K562 (cell line): ENCODE results near the gene CLEC4M. TPM values are rescaled to one million over a fixed set of nuclear protein-coding genes. Genes with fewer than 3 reads are reported as not detected.

Experiments
- ATAC-seq: fragments of 200-7000 bp; cut with Tn5 transposase; 3 replicates; pipeline ENCODE4 v1.9.1; 2020; ENCODE audit warnings: moderate library complexity
- BruUV-seq: library from RNA; stranded (reverse); fragments of 400-500 nt; replicated peaks from 2 replicates; lab custom pipeline; 2021; lab: Mats Ljungman, UMichigan
- CTCF ChIA-PET: fragments of 300-600 bp; formaldehyde crosslinking; extraction: SDS; loops from one replicate; lab custom pipeline; 2021; ENCODE audit warnings: low intra/inter-chr PET ratio; lab: Yijun Ruan, JAX
- POLR2A ChIA-PET: fragments of 300-600, 350-650 bp; sonication (Branson Sonifier 250); formaldehyde crosslinking; extraction: SDS; loops from one replicate; lab custom pipeline; 2021; ENCODE audit warnings: antibody characterized with exemption, inconsistent platforms; lab: Yijun Ruan, JAX
- DNase-seq, 4 experiments: peaks; one replicate each; pipeline versions ENCODE4 v3.0.0 to v3.0.0-alpha.2; 2011 to 2018; ENCODE audit warnings: low spot score in 3 of 4, mixed read lengths in 3 of 4; ENCODE audit errors: extremely low read depth in 1 of 4
- FAIRE-seq: peaks from 2 replicates; lab custom pipeline; 2011; peaks lifted over from hg19 to GRCh38; lab: Jason Lieb, UNC
- H2AFZ ChIP-seq: 2 replicates; pipeline ENCODE4 v1.6.0; 2011; ENCODE audit warnings: low read depth, low read length, control low read depth, inconsistent platforms
- H3K27ac ChIP-seq: fragments of 200-600 bp; 3 replicates; pipeline ENCODE4 v1.8.0; 2011; ENCODE audit warnings: low read depth, mild to moderate bottlenecking, control low read depth, inconsistent platforms, low read length, moderate library complexity, mixed read lengths; ENCODE audit errors: extremely low read depth
- H3K27me3 ChIP-seq, 2 experiments: fragments of 300-600 bp in 1 of 2; 2 replicates in 1 of 2; 3 replicates in 1 of 2; pipeline versions ENCODE4 v1.6.0 to v1.8.0; 2011; ENCODE audit warnings: inconsistent platforms in 2 of 2, low read length in 2 of 2, mild to moderate bottlenecking in 1 of 2, mixed read lengths in 1 of 2, moderate library complexity in 1 of 2; ENCODE audit not compliant: control insufficient read depth in 2 of 2, insufficient read depth in 2 of 2
- H3K36me3 ChIP-seq: fragments of 300-600 bp; 3 replicates; pipeline ENCODE4 v1.8.0; 2011; ENCODE audit warnings: mild to moderate bottlenecking, low read length, inconsistent platforms; ENCODE audit not compliant: control insufficient read depth, insufficient read depth
- H3K4me1 ChIP-seq, 2 experiments: fragments of 200-600 bp in 1 of 2; replicated peaks in 1 of 2; 2 replicates in 1 of 2; 3 replicates in 1 of 2; pipeline versions ENCODE4 v1.5.1 to v1.8.0; 2011; ENCODE audit warnings: inconsistent platforms in 2 of 2, low read length in 2 of 2, mild to moderate bottlenecking in 1 of 2, mixed read lengths in 1 of 2, moderate library complexity in 1 of 2; ENCODE audit not compliant: control insufficient read depth in 2 of 2, insufficient read depth in 2 of 2
- H3K4me2 ChIP-seq: 2 replicates; pipeline ENCODE4 v1.6.1; 2011; ENCODE audit warnings: low read length, control low read depth, inconsistent platforms, mixed read lengths; ENCODE audit not compliant: insufficient read depth
- H3K4me3 ChIP-seq: fragments of 200-600 bp; sonication (generic), shearing (Covaris generic); 2 replicates; pipeline ENCODE4 v1.5.1; 2016; ENCODE audit warnings: control low read depth, inconsistent platforms
- H3K79me2 ChIP-seq: fragments of 200-600 bp; 3 replicates; pipeline ENCODE4 v1.8.0; 2011; ENCODE audit warnings: low read length, inconsistent platforms; ENCODE audit not compliant: control insufficient read depth, insufficient read depth
- H3K9ac ChIP-seq, 2 experiments: 2 replicates each; pipeline versions ENCODE4 v1.6.0 to v1.6.1; 2011; ENCODE audit warnings: low read depth in 2 of 2, low read length in 2 of 2, control low read depth in 1 of 2, inconsistent platforms in 1 of 2, mild to moderate bottlenecking in 1 of 2, mixed read lengths in 1 of 2; ENCODE audit not compliant: insufficient read depth in 1 of 2
- H3K9me1 ChIP-seq: one replicate; pipeline ENCODE4 v1.6.0; 2011; ENCODE audit warnings: inconsistent platforms, mild to moderate bottlenecking, low read length, moderate library complexity; ENCODE audit not compliant: control insufficient read depth, insufficient read depth
- H3K9me3 ChIP-seq: replicated peaks from 2 replicates; pipeline ENCODE4 v1.5.1; 2011; ENCODE audit warnings: low read depth, low read length, inconsistent platforms; ENCODE audit not compliant: control insufficient read depth, insufficient read depth
- H4K20me1 ChIP-seq: replicated peaks from 2 replicates; pipeline ENCODE4 v1.6.1; 2011; ENCODE audit warnings: low read length, inconsistent platforms, mixed read lengths; ENCODE audit not compliant: control insufficient read depth, insufficient read depth
- BCL6 ChIP-seq: fragments of 250-450 bp; sonication (Bioruptor Pico); IDR thresholded peaks from 2 replicates; pipeline ENCODE4 v1.4.0; 2020
- CBX2 ChIP-seq: fragments of 200-600 bp; sonication (generic); IDR thresholded peaks from one replicate; pipeline ENCODE4 v1.6.1; 2012; ENCODE audit warnings: mild to moderate bottlenecking, low read length, inconsistent platforms; ENCODE audit not compliant: insufficient read depth, poor library complexity, severe bottlenecking
- EP400 ChIP-seq: fragments of 450-650 bp; IDR thresholded peaks from 2 replicates; pipeline ENCODE4 v1.6.1; 2017; ENCODE audit warnings: antibody characterized with exemption, mild to moderate bottlenecking, moderate library complexity
- ESRRA ChIP-seq: fragments of 450-650 bp; IDR thresholded peaks from 2 replicates; pipeline ENCODE4 v1.6.1; 2014; ENCODE audit warnings: low read depth, mild to moderate bottlenecking, moderate library complexity, borderline replicate concordance
- ETV6 ChIP-seq, 3 experiments: fragments of 150-350 bp in 1 of 3; sonication (generic) in 1 of 3; formaldehyde crosslinking in 1 of 3; IDR thresholded peaks; 2 replicates each; pipeline versions ENCODE4 v1.6.1 to v1.8.0; 2014 to 2022; ENCODE audit warnings: borderline replicate concordance in 2 of 3, low read depth in 2 of 3, antibody characterized with exemption in 1 of 3, low read length in 1 of 3, mild to moderate bottlenecking in 1 of 3, missing genetic modification reagents in 1 of 3
- ILF3 ChIP-seq: fragments of 450-650 bp; IDR thresholded peaks from 2 replicates; pipeline ENCODE4 v1.6.1; 2018; ENCODE audit warnings: antibody characterized with exemption, mild to moderate bottlenecking, moderate library complexity, borderline replicate concordance
- PHTF2 ChIP-seq: fragments of 250-450 bp; sonication (Bioruptor Pico); IDR thresholded peaks from 2 replicates; pipeline ENCODE4 v1.5.0; 2021; ENCODE audit warnings: mild to moderate bottlenecking
- TEAD1 ChIP-seq, 2 experiments: fragments of 450-650 bp in 1 of 2; sonication (generic) in 1 of 2; formaldehyde crosslinking; IDR thresholded peaks; 2 replicates each; pipeline versions ENCODE4 v1.4.0 to v1.8.0; 2020 to 2022; ENCODE audit warnings: mild to moderate bottlenecking in 2 of 2, missing genetic modification reagents in 1 of 2
- ZEB2 ChIP-seq: fragments of 450-650 bp; IDR thresholded peaks from 2 replicates; pipeline ENCODE4 v1.6.1; 2016
- ZNF316 ChIP-seq: fragments of 450-650 bp; IDR thresholded peaks from 2 replicates; pipeline ENCODE4 v1.6.1; 2016
- ZNF354B ChIP-seq: fragments of 250-450 bp; sonication (Bioruptor Pico); IDR thresholded peaks from 2 replicates; pipeline ENCODE4 v1.4.0; 2020
- ZNF41 ChIP-seq: fragments of 250-450 bp; sonication (Bioruptor Pico); conservative IDR thresholded peaks from 2 replicates; pipeline ENCODE4 v1.4.0; 2020; ENCODE audit warnings: mild to moderate bottlenecking
- ZNF507 ChIP-seq: conservative IDR thresholded peaks from 2 replicates; pipeline ENCODE4 v1.6.1; 2017; ENCODE audit warnings: missing genetic modification characterization, missing compliant biosample characterization
- WGBS: fragments of 100-300 bp; shearing (Covaris generic); methylation state at CpG from one replicate; pipeline ENCODE4 v1.1.6; 2016; ENCODE audit warnings: low coverage, mixed read lengths; ENCODE audit not compliant: insufficient coverage; ENCODE audit errors: missing lambda C conversion rate; 5-methylcytosine and 5-hydroxymethylcytosine counted together
- in situ Hi-C: fragments of 300-500 bp; cut with MboI; formaldehyde crosslinking; loops from 4 replicates; pipeline ENCODE4 v1.15.0; 2018; ENCODE audit warnings: inconsistent platforms, mixed read lengths
- intact Hi-C: fragments of 100-400 bp; cut with micrococcal nuclease; formaldehyde crosslinking; loops from 2 replicates; pipeline ENCODE4 v1.14.2; 2022
- polyA plus RNA-seq, 8 experiments: library from polyadenylated mRNA; depleted of rRNA in 4 of 8; stranded (reverse) in 5 of 8; unstranded in 3 of 8; fragments of >200 nt; fragmentation: Nextera tagmentation in 2 of 8; fragmentation: Illumina TruSeq in 1 of 8; extraction: Ambion mirVana in 2 of 8; extraction: Trizol in 1 of 8; gene quantifications; 2 replicates each; pipeline versions ENCODE4 v1.2.1 to v1.2.3, GENCODE V29; 2011 to 2014; ENCODE audit warnings: inconsistent platforms in 1 of 8, missing spikeins in 1 of 8
- total RNA-seq, 7 experiments: library from RNA; depleted of rRNA in 6 of 7; stranded (reverse); fragments of >200 nt in 6 of 7; fragmentation: Illumina TruSeq in 2 of 7; extraction: Trizol in 2 of 7; gene quantifications; 2 replicates each; pipeline versions ENCODE4 v1.2.1 to v1.2.3, GENCODE V29; 2011 to 2021; ENCODE audit warnings: low replicate concordance in 1 of 7
- TF ChIP-seq, protein P1 (sequence below): fragments of 250-450 bp; sonication (Bioruptor Pico); IDR thresholded peaks from 2 replicates; pipeline ENCODE4 v1.8.0; 2021; ENCODE audit warnings: borderline replicate concordance, mild to moderate bottlenecking, moderate library complexity; ENCODE audit not compliant: poor library complexity, severe bottlenecking
- TF ChIP-seq, protein P2 (sequence below): fragments of 200-800 bp; sonication (Bioruptor generic); IDR thresholded peaks from 2 replicates; pipeline ENCODE4 v1.6.1; 2016; ENCODE audit warnings: missing genetic modification characterization, missing compliant biosample characterization
- TF ChIP-seq, protein P3 (sequence below): IDR thresholded peaks from 2 replicates; pipeline ENCODE4 v1.6.1; 2012; ENCODE audit warnings: low read depth, low read length, improper control_type of control experiment, borderline replicate concordance

The CLEC4M gene
- total and polyA plus RNA-seq, 9 of the 15 experiments (the other 6 are each of a cell fraction or from before 2014, with no cell fraction given) = 0.08 to 0.18 TPM; not detected in 7

DNA sequence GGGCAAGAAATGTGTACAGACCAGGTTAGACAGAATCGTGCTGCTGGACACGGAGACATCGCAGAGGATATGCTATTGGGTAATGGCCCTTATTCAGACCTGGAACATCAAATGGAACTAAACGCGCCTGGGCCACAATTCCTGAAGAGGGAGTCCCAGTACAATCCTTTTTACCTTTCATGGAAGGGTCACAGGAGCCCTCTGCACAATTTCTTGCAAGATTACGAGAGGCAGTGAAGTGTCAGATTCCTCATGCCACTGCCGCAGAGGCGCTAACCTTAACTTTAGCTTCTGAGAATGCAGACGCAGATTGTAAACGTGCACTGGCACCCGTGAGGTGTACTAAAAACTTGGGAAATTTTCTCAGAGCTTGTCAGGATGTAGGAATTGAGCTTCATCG lies 18.1 kb downstream of the CLEC4M start:
- H2AFZ ChIP-seq = no peak overlapping the region
- BruUV-seq = no TSS peak

More for the DNA sequence above, 18.1 kb downstream of the CLEC4M start:
- DNase-seq (no peak), ATAC-seq (no peak), FAIRE-seq (no peak)
- Histone ChIP-seq H3K9ac (no peak overlapping the region), H3K36me3 (no peaks in the 10 kb centered on the region), H3K4me3 (no peak overlapping the region), H3K4me1 (no peaks in the 10 kb centered on the region), H3K9me1 (no peaks in the 10 kb centered on the region), H3K27me3 (peaks cover 34 to 40% of the 10 kb centered on the region in 2 experiments), H3K4me2 (no peak overlapping the region), H3K79me2 (no peaks in the 10 kb centered on the region), H3K9me3 (no peaks in the 10 kb centered on the region), H4K20me1 (no peaks in the 10 kb centered on the region), H3K27ac (no peak overlapping the region)
- intact Hi-C loops = no loop called here
- ChIA-PET POLR2A (no interaction called here), CTCF (no interaction called here)
- in situ Hi-C loops = no loop called here
- 12% methylated on average over 12 of the region's 12 CpGs for WGBS
- TF ChIP-seq CBX2 (no peak), ETV6 (IDR thresholded peaks at IDR 0.05; ENCODE audit: borderline replicate concordance in 1 of 2, low read depth in 2 of 2, low read length in 1 of 2) (no peak), ETV6 (CRISPR knock-in tag; IDR thresholded peaks at IDR 0.05; ENCODE audit: borderline replicate concordance) (no peak), TEAD1 (CRISPR knock-in tag; IDR thresholded peaks at IDR 0.05) (no peak), ZNF316 (no peak), ZNF354B (CRISPR knock-in tag) (no peak), EP400 (no peak), ESRRA (no peak), ZNF41 (no peak), BCL6 (no peak), PHTF2 (CRISPR knock-in tag) (no peak), ZNF507 (tag) (no peak), ILF3 (no peak), ZEB2 (no peak)
- TF ChIP-seq, protein P1, sequence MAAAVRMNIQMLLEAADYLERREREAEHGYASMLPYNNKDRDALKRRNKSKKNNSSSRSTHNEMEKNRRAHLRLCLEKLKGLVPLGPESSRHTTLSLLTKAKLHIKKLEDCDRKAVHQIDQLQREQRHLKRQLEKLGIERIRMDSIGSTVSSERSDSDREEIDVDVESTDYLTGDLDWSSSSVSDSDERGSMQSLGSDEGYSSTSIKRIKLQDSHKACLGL = no peak
- TF ChIP-seq, protein P2, sequence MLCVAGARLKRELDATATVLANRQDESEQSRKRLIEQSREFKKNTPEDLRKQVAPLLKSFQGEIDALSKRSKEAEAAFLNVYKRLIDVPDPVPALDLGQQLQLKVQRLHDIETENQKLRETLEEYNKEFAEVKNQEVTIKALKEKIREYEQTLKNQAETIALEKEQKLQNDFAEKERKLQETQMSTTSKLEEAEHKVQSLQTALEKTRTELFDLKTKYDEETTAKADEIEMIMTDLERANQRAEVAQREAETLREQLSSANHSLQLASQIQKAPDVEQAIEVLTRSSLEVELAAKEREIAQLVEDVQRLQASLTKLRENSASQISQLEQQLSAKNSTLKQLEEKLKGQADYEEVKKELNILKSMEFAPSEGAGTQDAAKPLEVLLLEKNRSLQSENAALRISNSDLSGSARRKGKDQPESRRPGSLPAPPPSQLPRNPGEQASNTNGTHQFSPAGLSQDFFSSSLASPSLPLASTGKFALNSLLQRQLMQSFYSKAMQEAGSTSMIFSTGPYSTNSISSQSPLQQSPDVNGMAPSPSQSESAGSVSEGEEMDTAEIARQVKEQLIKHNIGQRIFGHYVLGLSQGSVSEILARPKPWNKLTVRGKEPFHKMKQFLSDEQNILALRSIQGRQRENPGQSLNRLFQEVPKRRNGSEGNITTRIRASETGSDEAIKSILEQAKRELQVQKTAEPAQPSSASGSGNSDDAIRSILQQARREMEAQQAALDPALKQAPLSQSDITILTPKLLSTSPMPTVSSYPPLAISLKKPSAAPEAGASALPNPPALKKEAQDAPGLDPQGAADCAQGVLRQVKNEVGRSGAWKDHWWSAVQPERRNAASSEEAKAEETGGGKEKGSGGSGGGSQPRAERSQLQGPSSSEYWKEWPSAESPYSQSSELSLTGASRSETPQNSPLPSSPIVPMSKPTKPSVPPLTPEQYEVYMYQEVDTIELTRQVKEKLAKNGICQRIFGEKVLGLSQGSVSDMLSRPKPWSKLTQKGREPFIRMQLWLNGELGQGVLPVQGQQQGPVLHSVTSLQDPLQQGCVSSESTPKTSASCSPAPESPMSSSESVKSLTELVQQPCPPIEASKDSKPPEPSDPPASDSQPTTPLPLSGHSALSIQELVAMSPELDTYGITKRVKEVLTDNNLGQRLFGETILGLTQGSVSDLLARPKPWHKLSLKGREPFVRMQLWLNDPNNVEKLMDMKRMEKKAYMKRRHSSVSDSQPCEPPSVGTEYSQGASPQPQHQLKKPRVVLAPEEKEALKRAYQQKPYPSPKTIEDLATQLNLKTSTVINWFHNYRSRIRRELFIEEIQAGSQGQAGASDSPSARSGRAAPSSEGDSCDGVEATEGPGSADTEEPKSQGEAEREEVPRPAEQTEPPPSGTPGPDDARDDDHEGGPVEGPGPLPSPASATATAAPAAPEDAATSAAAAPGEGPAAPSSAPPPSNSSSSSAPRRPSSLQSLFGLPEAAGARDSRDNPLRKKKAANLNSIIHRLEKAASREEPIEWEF = no peak
- TF ChIP-seq, protein P3, sequence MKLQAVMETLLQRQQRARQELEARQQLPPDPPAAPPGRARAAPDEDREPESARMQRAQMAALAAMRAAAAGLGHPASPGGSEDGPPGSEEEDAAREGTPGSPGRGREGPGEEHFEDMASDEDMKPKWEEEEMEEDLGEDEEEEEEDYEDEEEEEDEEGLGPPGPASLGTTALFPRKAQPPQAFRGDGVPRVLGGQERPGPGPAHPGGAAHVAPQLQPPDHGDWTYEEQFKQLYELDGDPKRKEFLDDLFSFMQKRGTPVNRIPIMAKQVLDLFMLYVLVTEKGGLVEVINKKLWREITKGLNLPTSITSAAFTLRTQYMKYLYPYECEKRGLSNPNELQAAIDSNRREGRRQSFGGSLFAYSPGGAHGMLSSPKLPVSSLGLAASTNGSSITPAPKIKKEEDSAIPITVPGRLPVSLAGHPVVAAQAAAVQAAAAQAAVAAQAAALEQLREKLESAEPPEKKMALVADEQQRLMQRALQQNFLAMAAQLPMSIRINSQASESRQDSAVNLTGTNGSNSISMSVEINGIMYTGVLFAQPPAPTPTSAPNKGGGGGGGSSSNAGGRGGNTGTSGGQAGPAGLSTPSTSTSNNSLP = no peak
